SK-N-MC (cell line): ENCODE results near the gene UNC93B1.
A peak's percentile ranks its signal among the peaks of the same experiment; 100 is the strongest.
"Not testable (repeated sequence)": the region's sequence is repeated elsewhere in the genome, so short reads cannot be mapped to it uniquely, and the experiment has no call there.

Source experiments
- DNase-seq: peaks from one replicate; pipeline ENCODE4 v3.0.0-alpha.2; 2011; ENCODE audit warnings: low read depth, low spot score
- H3K27ac ChIP-seq: fragments of 200-600 bp; sonication (generic); 2 replicates; pipeline ENCODE4 v1.5.1; 2016; ENCODE audit warnings: mixed run types
- H3K36me3 ChIP-seq: fragments of 200-600 bp; sonication (generic); 2 replicates; pipeline ENCODE4 v1.6.1; 2017; ENCODE audit warnings: antibody characterized with exemption, low read length, mixed read lengths; ENCODE audit not compliant: insufficient read depth
- H3K4me3 ChIP-seq: fragments of 200-600 bp; sonication (generic); 2 replicates; pipeline ENCODE4 v1.5.1; 2016
- H3K9ac ChIP-seq: fragments of 200-600 bp; sonication (generic); 2 replicates; pipeline ENCODE4 v1.8.0; 2017; ENCODE audit warnings: mixed run types, mixed read lengths; ENCODE audit not compliant: insufficient read length
- H3K9me3 ChIP-seq: fragments of 200-600 bp; sonication (generic); 2 replicates; pipeline ENCODE4 v1.6.1; 2017; ENCODE audit warnings: low read depth, mild to moderate bottlenecking, antibody characterized with exemption, low read length, moderate library complexity, mixed read lengths
- EZH2 ChIP-seq: fragments of 200-600 bp; sonication (generic); IDR thresholded peaks from one replicate; pipeline ENCODE4 v1.6.1; 2017; ENCODE audit warnings: antibody characterized with exemption
- FOXP2 ChIP-seq: optimal IDR thresholded peaks from 2 replicates; pipeline ENCODE3; 2011; ENCODE audit warnings: mild to moderate bottlenecking, moderate library complexity; ENCODE audit not compliant: insufficient read depth; ENCODE audit errors: extremely low read length, control extremely low read depth
- POLR2AphosphoS5 ChIP-seq: IDR thresholded peaks from 2 replicates; pipeline ENCODE4 v1.6.1; 2012; ENCODE audit warnings: mild to moderate bottlenecking, low read depth, low read length, borderline replicate concordance

Gene UNC93B1

GRCh38 chr11:68002575-68002937, 1.3 kb downstream of the UNC93B1 start:
- no peaks in the 10 kb centered on the region for H3K9me3 ChIP-seq
- no peak overlapping the region for H3K27ac ChIP-seq
- H3K4me3 ChIP-seq: 0 out of 2 replicates have a peak overlapping the region, but pooled peaks have one; percentile 36
- TF ChIP-seq EZH2 (no peak), POLR2AphosphoS5 (no peak), FOXP2 (peak; percentile 60)
- DNase-seq: peak; percentile 78
- no peak overlapping the region for H3K9ac ChIP-seq
- H3K36me3 ChIP-seq: no peaks in the 10 kb centered on the region

- DNase-seq: no peak
- Histone ChIP-seq H3K4me3 (no peak overlapping the region), H3K36me3 (no peaks in the 10 kb centered on the region), H3K9me3 (no peaks in the 10 kb centered on the region), H3K9ac (no peak overlapping the region), H3K27ac (no peak overlapping the region)
- TF ChIP-seq FOXP2: no peak
- no peak for TF ChIP-seq EZH2
- no peak for TF ChIP-seq POLR2AphosphoS5
These were observed 4.2 kb downstream of the UNC93B1 start for GRCh38 chr11:67999704-68000103.

- Histone ChIP-seq H3K4me3 (no peak overlapping the region), H3K9me3 (no peaks in the 10 kb centered on the region), H3K9ac (no peak overlapping the region), H3K36me3 (no peaks in the 10 kb centered on the region), H3K27ac (no peak overlapping the region)
- DNase-seq: no peak
- TF ChIP-seq EZH2: no peak
- TF ChIP-seq FOXP2: no peak
- no peak for TF ChIP-seq POLR2AphosphoS5
These were observed 4.7 kb downstream of the UNC93B1 start for GRCh38 chr11:67999201-67999629.

- H3K36me3 ChIP-seq: no peaks in the 10 kb centered on the region
- DNase-seq: no peak
- no peak overlapping the region for H3K27ac ChIP-seq
These were observed 5.5 kb downstream of the UNC93B1 start for GRCh38 chr11:67998150-67999045.

GRCh38 chr11:67997475-67997921, 6.4 kb downstream of the UNC93B1 start:
- no peak overlapping the region for H3K27ac ChIP-seq
- H3K9me3 ChIP-seq: no peaks in the 10 kb centered on the region
- TF ChIP-seq POLR2AphosphoS5 (no peak), FOXP2 (no peak), EZH2 (no peak)
- H3K4me3 ChIP-seq: no peak overlapping the region
- no peaks in the 10 kb centered on the region for H3K36me3 ChIP-seq
- DNase-seq: no peak
- no peak overlapping the region for H3K9ac ChIP-seq

More at GRCh38 chr11:67998150-67999045, 5.5 kb downstream of the UNC93B1 start:
- Histone ChIP-seq H3K4me3 (no peak overlapping the region), H3K9me3 (no peaks in the 10 kb centered on the region), H3K9ac (no peak overlapping the region)
- no peak for TF ChIP-seq EZH2
- TF ChIP-seq FOXP2: no peak
- TF ChIP-seq POLR2AphosphoS5: no peak

GRCh38 chr11:67996622-67997474, 7.0 kb downstream of the UNC93B1 start:
- H3K9me3 ChIP-seq: no peaks in the 10 kb centered on the region
- no peak for DNase-seq
- no peak overlapping the region for H3K4me3 ChIP-seq
- TF ChIP-seq FOXP2: no peak
- no peak overlapping the region for H3K27ac ChIP-seq
- no peaks in the 10 kb centered on the region for H3K36me3 ChIP-seq
- H3K9ac ChIP-seq: no peak overlapping the region

- TF ChIP-seq FOXP2 (no peak), POLR2AphosphoS5 (no peak), EZH2 (no peak)
- H3K27ac ChIP-seq: no peak overlapping the region
These were observed 7.8 kb downstream of the UNC93B1 start for GRCh38 chr11:67996051-67996450.

GRCh38 chr11:67995579-67995978, 8.3 kb downstream of the UNC93B1 start:
- H3K4me3 ChIP-seq, H3K9me3 ChIP-seq, H3K9ac ChIP-seq, DNase-seq, H3K27ac ChIP-seq, H3K36me3 ChIP-seq: not testable (repeated sequence)

More at GRCh38 chr11:67996051-67996450, 7.8 kb downstream of the UNC93B1 start:
- Histone ChIP-seq H3K9me3 (no peaks in the 10 kb centered on the region), H3K36me3 (no peaks in the 10 kb centered on the region), H3K9ac (no peak overlapping the region), H3K4me3 (no peak overlapping the region)
- no peak for DNase-seq

- H3K36me3 ChIP-seq, H3K9ac ChIP-seq, H3K27ac ChIP-seq, H3K4me3 ChIP-seq, H3K9me3 ChIP-seq, DNase-seq: not testable (repeated sequence)
These were observed 8.8 kb downstream of the UNC93B1 start for GRCh38 chr11:67995129-67995528.

GRCh38 chr11:67994387-67994786, 9.5 kb downstream of the UNC93B1 start:
- DNase-seq, H3K9ac ChIP-seq, H3K9me3 ChIP-seq, H3K4me3 ChIP-seq, H3K27ac ChIP-seq, H3K36me3 ChIP-seq: not testable (repeated sequence)

- H3K4me3 ChIP-seq, H3K9me3 ChIP-seq, DNase-seq, H3K27ac ChIP-seq, H3K9ac ChIP-seq, H3K36me3 ChIP-seq: not testable (repeated sequence)
These were observed 10.1 kb downstream of the UNC93B1 start for GRCh38 chr11:67993821-67994220.
